Measurements from ENCODE around the gene CLEC16A.

GRCh38 chr16:11140867-11141266 is 196.5 kb downstream of the CLEC16A start:
- no peak for TF ChIP-seq POLR2A (IDR thresholded peaks at IDR 0.05)
- TF ChIP-seq EP300 (IDR thresholded peaks at IDR 0.05; ENCODE audit: low read depth), result no peak
- no peak for TF ChIP-seq CTCF (IDR thresholded peaks at IDR 0.05)

Data from transverse colon (tissue), 3 donors.